K562 (cell line): Measurements from ENCODE around the gene HOXB8. TPM values are rescaled to one million over a fixed set of nuclear protein-coding genes. Genes with fewer than 3 reads are reported as not detected.
A peak's percentile ranks its signal among the peaks of the same experiment; 100 is the strongest.

Source experiments
- ARNT ChIP-seq, 2 experiments: fragments of 450-650 bp; IDR thresholded peaks; 2 replicates each; pipeline ENCODE4 v1.6.1; 2016; ENCODE audit warnings: mild to moderate bottlenecking in 1 of 2
- BACH1 ChIP-seq: fragments of 200-800 bp; sonication (Bioruptor generic); IDR thresholded peaks from 2 replicates; pipeline ENCODE4 v1.6.1; 2016; ENCODE audit warnings: missing genetic modification characterization, missing compliant biosample characterization
- GATA2 ChIP-seq: sonication (generic); formaldehyde crosslinking; IDR thresholded peaks from 2 replicates; pipeline ENCODE4 v1.4.0; 2020; ENCODE audit warnings: mild to moderate bottlenecking, missing genetic modification reagents
- GTF2F1 ChIP-seq: IDR thresholded peaks from 2 replicates; pipeline ENCODE4 v1.6.1; 2011; ENCODE audit warnings: low read depth, low read length, improper control_type of control experiment
- LEF1 ChIP-seq: fragments of 450-650 bp; IDR thresholded peaks from 2 replicates; pipeline ENCODE4 v1.6.1; 2016; ENCODE audit warnings: mild to moderate bottlenecking
- RBM14 ChIP-seq: fragments of 200-400 bp; formaldehyde crosslinking; IDR thresholded peaks from 2 replicates; pipeline ENCODE4 v1.6.1; 2018; ENCODE audit warnings: low read depth, mild to moderate bottlenecking, low read length, moderate library complexity, borderline replicate concordance; ENCODE audit not compliant: insufficient read depth
- TAF1 ChIP-seq: IDR thresholded peaks from 2 replicates; pipeline ENCODE4 v1.6.1; 2011; ENCODE audit warnings: mild to moderate bottlenecking, low read length, moderate library complexity; ENCODE audit not compliant: insufficient read depth, control insufficient read depth, severe bottlenecking; ENCODE audit errors: extremely low read depth
- TAF9B ChIP-seq: fragments of 450-650 bp; IDR thresholded peaks from 2 replicates; pipeline ENCODE4 v1.6.1; 2018; ENCODE audit warnings: mild to moderate bottlenecking; ENCODE audit not compliant: partially characterized antibody
- XRCC4 ChIP-seq: IDR thresholded peaks from one replicate; pipeline ENCODE4 v1.6.1; 2011; ENCODE audit not compliant: insufficient read depth, insufficient read length; ENCODE audit errors: extremely low read depth
- ZNF165 ChIP-seq: fragments of 250-450 bp; sonication (Bioruptor Pico); IDR thresholded peaks from 2 replicates; pipeline ENCODE4 v1.4.0; 2020; ENCODE audit warnings: borderline replicate concordance
- ZNF830 ChIP-seq: fragments of 250-450 bp; sonication (Bioruptor Pico); IDR thresholded peaks from 2 replicates; pipeline ENCODE4 v1.5.0; 2021; ENCODE audit warnings: mild to moderate bottlenecking
- polyA plus RNA-seq, 8 experiments: library from polyadenylated mRNA; depleted of rRNA in 4 of 8; stranded (reverse) in 5 of 8; unstranded in 3 of 8; fragments of >200 nt; fragmentation: Nextera tagmentation in 2 of 8; fragmentation: Illumina TruSeq in 1 of 8; extraction: Ambion mirVana in 2 of 8; extraction: Trizol in 1 of 8; gene quantifications; 2 replicates each; pipeline versions ENCODE4 v1.2.1 to v1.2.3, GENCODE V29; 2011 to 2014; ENCODE audit warnings: inconsistent platforms in 1 of 8, missing spikeins in 1 of 8
- total RNA-seq, 7 experiments: library from RNA; depleted of rRNA in 6 of 7; stranded (reverse); fragments of >200 nt in 6 of 7; fragmentation: Illumina TruSeq in 2 of 7; extraction: Trizol in 2 of 7; gene quantifications; 2 replicates each; pipeline versions ENCODE4 v1.2.1 to v1.2.3, GENCODE V29; 2011 to 2021; ENCODE audit warnings: low replicate concordance in 1 of 7
- TF ChIP-seq, protein P1 (sequence below): fragments of 450-650 bp; IDR thresholded peaks from 2 replicates; pipeline ENCODE4 v1.6.1; 2017; ENCODE audit warnings: antibody characterized with exemption
- TF ChIP-seq, protein P2 (sequence below): sonication (generic); formaldehyde crosslinking; IDR thresholded peaks from 2 replicates; pipeline ENCODE4 v1.8.0; 2022; ENCODE audit warnings: mild to moderate bottlenecking, missing genetic modification reagents
- TF ChIP-seq, protein P3 (sequence below): fragments of 450-650 bp; IDR thresholded peaks from 2 replicates; pipeline ENCODE4 v1.6.1; 2017; ENCODE audit warnings: mild to moderate bottlenecking, moderate library complexity
- TF ChIP-seq, protein P4 (sequence below): fragments of 450-650 bp; IDR thresholded peaks from 2 replicates; pipeline ENCODE4 v1.6.1; 2018; ENCODE audit warnings: mild to moderate bottlenecking, low read depth; ENCODE audit not compliant: partially characterized antibody

HOXB8 gene
- total and polyA plus RNA-seq, 9 of the 15 experiments (the other 6 are each of a cell fraction or from before 2014, with no cell fraction given), result 0.52 to 23.8 (median 3.6) TPM

DNA sequence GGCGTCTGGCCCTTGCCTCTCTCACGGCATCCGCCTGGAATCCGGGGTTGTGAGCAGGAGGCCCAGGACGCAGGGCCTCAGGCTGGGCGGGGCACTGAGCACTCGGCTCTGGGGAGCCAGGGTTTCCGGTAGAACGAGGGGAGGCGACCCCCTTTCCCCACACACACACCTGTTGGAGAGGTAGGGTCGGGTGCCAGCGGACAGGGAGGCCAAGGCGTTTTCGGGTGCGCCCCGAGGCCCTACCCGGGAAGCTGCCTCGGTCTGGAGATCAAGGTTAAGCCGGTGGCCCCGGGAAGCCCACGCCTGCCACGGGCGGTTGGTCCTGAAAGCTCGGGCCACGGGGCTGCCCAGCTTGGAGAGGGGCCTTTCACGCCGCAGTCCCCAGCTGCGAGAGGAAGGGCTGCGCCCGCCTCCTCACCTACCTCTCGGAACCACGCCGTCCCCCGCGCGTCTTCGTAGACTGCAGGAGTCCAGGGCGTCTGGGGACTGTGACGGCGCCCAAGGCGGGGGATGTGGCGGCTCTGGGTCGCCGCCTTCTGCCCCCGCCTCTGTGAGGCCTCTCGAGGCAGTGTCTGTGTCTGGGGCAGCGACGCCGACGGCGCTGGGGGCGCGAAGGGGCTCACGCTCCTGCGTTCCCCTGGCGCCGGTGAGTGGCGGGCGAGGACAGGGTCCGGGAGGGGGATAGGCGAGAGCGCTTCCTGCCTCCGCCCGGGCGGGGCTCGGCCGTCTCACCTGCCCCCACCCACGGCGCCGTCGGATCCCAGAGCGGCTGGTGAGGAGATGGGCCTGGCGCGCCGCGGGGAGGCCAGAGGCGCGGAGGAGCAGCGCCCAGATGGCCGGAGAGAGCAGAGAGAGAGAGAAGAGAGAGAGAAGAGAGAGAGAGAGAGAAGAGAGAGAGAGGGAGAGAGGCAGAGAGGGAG, 31.4 kb upstream of the HOXB8 start (continued):
- TF ChIP-seq, protein P1, sequence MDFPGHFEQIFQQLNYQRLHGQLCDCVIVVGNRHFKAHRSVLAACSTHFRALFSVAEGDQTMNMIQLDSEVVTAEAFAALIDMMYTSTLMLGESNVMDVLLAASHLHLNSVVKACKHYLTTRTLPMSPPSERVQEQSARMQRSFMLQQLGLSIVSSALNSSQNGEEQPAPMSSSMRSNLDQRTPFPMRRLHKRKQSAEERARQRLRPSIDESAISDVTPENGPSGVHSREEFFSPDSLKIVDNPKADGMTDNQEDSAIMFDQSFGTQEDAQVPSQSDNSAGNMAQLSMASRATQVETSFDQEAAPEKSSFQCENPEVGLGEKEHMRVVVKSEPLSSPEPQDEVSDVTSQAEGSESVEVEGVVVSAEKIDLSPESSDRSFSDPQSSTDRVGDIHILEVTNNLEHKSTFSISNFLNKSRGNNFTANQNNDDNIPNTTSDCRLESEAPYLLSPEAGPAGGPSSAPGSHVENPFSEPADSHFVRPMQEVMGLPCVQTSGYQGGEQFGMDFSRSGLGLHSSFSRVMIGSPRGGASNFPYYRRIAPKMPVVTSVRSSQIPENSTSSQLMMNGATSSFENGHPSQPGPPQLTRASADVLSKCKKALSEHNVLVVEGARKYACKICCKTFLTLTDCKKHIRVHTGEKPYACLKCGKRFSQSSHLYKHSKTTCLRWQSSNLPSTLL, result no peak
- TF ChIP-seq, protein P2, sequence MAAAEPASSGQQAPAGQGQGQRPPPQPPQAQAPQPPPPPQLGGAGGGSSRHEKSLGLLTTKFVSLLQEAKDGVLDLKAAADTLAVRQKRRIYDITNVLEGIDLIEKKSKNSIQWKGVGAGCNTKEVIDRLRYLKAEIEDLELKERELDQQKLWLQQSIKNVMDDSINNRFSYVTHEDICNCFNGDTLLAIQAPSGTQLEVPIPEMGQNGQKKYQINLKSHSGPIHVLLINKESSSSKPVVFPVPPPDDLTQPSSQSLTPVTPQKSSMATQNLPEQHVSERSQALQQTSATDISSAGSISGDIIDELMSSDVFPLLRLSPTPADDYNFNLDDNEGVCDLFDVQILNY (CRISPR knock-in tag), result no peak
- no peak for TF ChIP-seq TAF9B
- TF ChIP-seq ZNF830 (CRISPR knock-in tag), result no peak
- no peak for TF ChIP-seq BACH1 (tag)
- no peak for TF ChIP-seq ZNF165 (CRISPR knock-in tag)
- TF ChIP-seq, protein P3, sequence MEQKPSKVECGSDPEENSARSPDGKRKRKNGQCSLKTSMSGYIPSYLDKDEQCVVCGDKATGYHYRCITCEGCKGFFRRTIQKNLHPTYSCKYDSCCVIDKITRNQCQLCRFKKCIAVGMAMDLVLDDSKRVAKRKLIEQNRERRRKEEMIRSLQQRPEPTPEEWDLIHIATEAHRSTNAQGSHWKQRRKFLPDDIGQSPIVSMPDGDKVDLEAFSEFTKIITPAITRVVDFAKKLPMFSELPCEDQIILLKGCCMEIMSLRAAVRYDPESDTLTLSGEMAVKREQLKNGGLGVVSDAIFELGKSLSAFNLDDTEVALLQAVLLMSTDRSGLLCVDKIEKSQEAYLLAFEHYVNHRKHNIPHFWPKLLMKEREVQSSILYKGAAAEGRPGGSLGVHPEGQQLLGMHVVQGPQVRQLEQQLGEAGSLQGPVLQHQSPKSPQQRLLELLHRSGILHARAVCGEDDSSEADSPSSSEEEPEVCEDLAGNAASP, result no peak
- TF ChIP-seq ARNT (IDR thresholded peaks at IDR 0.05), result no peak
- TF ChIP-seq, protein P4, sequence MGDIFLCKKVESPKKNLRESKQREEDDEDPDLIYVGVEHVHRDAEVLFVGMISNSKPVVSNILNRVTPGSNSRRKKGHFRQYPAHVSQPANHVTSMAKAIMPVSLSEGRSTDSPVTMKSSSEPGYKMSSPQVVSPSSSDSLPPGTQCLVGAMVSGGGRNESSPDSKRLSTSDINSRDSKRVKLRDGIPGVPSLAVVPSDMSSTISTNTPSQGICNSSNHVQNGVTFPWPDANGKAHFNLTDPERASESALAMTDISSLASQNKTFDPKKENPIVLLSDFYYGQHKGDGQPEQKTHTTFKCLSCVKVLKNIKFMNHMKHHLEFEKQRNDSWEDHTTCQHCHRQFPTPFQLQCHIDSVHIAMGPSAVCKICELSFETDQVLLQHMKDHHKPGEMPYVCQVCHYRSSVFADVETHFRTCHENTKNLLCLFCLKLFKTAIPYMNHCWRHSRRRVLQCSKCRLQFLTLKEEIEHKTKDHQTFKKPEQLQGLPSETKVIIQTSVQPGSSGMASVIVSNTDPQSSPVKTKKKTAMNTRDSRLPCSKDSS, result no peak
- peak; percentile 18 for TF ChIP-seq TAF1
- 0 out of 2 replicates have a peak, but pooled peaks have one; percentile 36 for TF ChIP-seq RBM14
- TF ChIP-seq XRCC4, result no peak
- TF ChIP-seq GTF2F1, result no peak
- no peak for TF ChIP-seq LEF1
- TF ChIP-seq GATA2, result no peak
